GM18873 (cell line): ENCODE measurements around the gene CATSPERZ.

Experiments
- ATAC-seq: cut with Tn5 transposase; IDR thresholded peaks from one replicate; pipeline ENCODE4 v1.9.1; 2021; ENCODE audit warnings: mild to moderate bottlenecking, moderate library complexity, moderate number of reproducible peaks; ENCODE audit not compliant: unreplicated experiment, low FRiP score

The CATSPERZ gene

DNA sequence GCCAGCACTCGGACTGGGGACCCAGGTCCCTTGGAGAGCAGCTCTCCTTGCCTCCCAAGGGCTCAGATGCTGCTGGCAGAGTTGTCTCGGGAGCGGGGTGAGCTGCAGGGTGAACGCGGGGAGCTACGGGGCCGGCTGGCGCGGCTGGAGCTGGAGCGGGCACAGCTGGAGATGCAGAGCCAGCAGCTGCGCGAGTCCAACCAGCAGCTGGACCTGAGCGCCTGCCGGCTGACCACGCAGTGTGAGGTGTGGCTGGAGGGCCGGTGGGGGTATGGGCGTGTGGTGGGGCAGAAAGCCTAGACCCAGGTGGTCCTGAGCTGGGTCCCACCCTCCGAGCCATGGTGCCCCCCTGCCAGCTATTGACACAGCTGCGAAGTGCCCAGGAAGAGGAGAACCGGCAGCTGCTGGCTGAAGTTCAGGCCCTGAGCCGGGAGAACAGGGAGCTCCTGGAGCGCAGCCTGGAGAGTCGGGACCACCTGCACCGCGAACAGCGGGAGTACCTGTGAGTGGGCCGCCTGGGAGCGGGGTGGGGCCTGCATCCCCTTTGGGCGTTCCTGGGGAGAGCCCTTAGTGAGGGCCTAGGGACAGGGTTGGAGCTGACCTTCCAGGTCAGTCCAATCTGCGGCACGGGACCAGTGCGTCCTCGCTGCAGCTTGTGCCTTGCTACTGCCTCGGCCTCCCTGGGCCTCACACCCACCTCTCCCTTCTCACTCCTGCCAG, 53.0 kb downstream of the CATSPERZ start:
- no peak for ATAC-seq

DNA sequence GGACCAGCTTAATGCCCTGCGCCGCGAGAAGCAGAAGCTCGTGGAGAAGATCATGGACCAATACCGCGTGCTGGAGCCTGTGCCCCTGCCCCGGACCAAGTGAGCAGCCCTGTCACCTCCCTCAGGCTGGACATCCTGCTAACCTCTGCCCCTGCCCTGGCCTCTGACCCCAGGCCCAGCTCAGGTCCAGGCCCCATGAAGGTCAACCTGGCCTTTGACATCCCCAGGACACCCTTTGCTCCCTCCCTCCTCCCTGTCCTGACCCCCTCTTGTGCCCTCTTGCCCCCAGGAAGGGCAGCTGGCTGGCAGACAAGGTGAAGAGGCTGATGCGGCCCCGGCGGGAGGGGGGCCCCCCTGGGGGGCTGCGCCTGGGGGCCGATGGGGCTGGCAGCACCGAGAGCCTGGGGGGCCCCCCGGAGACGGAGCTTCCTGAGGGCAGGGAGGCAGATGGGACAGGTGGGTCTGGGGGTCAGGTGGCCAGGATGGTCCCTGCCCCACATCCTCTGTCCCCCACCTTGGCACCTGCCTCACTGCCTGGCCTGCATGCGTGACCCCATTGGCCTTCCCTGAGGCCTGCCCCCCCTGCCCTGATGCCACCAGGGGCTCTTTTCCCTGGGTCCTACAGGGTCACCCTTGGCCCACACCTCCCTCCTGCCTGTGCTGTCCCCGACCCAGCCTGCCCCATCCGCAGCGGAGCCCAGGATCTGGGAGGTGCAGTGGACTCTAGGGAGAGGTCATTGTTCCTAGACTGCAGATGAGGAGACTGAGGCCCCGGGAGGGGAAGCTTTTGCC, 53.8 kb downstream of the CATSPERZ start:
- no peak for ATAC-seq
